K562 (cell line): ENCODE measurements around the gene MYCBPAP. TPM values are rescaled to one million over a fixed set of nuclear protein-coding genes. Genes with fewer than 3 reads are reported as not detected.

Experiments
- ATAC-seq: fragments of 200-7000 bp; cut with Tn5 transposase; 3 replicates; pipeline ENCODE4 v1.9.1; 2020; ENCODE audit warnings: moderate library complexity
- BruUV-seq: library from RNA; stranded (reverse); fragments of 400-500 nt; replicated peaks from 2 replicates; lab custom pipeline; 2021; lab: Mats Ljungman, UMichigan
- CTCF ChIA-PET: fragments of 300-600 bp; formaldehyde crosslinking; extraction: SDS; loops from one replicate; lab custom pipeline; 2021; ENCODE audit warnings: low intra/inter-chr PET ratio; lab: Yijun Ruan, JAX
- POLR2A ChIA-PET: fragments of 300-600, 350-650 bp; sonication (Branson Sonifier 250); formaldehyde crosslinking; extraction: SDS; loops from one replicate; lab custom pipeline; 2021; ENCODE audit warnings: antibody characterized with exemption, inconsistent platforms; lab: Yijun Ruan, JAX
- DNase-seq, 4 experiments: peaks; one replicate each; pipeline versions ENCODE4 v3.0.0 to v3.0.0-alpha.2; 2011 to 2018; ENCODE audit warnings: low spot score in 3 of 4, mixed read lengths in 3 of 4; ENCODE audit errors: extremely low read depth in 1 of 4
- FAIRE-seq: peaks from 2 replicates; lab custom pipeline; 2011; peaks lifted over from hg19 to GRCh38; lab: Jason Lieb, UNC
- H2AFZ ChIP-seq: 2 replicates; pipeline ENCODE4 v1.6.0; 2011; ENCODE audit warnings: low read depth, low read length, control low read depth, inconsistent platforms
- H3K27ac ChIP-seq: fragments of 200-600 bp; 3 replicates; pipeline ENCODE4 v1.8.0; 2011; ENCODE audit warnings: low read depth, mild to moderate bottlenecking, control low read depth, inconsistent platforms, low read length, moderate library complexity, mixed read lengths; ENCODE audit errors: extremely low read depth
- H3K27me3 ChIP-seq, 2 experiments: fragments of 300-600 bp in 1 of 2; 2 replicates in 1 of 2; 3 replicates in 1 of 2; pipeline versions ENCODE4 v1.6.0 to v1.8.0; 2011; ENCODE audit warnings: inconsistent platforms in 2 of 2, low read length in 2 of 2, mild to moderate bottlenecking in 1 of 2, mixed read lengths in 1 of 2, moderate library complexity in 1 of 2; ENCODE audit not compliant: control insufficient read depth in 2 of 2, insufficient read depth in 2 of 2
- H3K36me3 ChIP-seq: fragments of 300-600 bp; 3 replicates; pipeline ENCODE4 v1.8.0; 2011; ENCODE audit warnings: mild to moderate bottlenecking, low read length, inconsistent platforms; ENCODE audit not compliant: control insufficient read depth, insufficient read depth
- H3K4me1 ChIP-seq, 2 experiments: fragments of 200-600 bp in 1 of 2; replicated peaks in 1 of 2; 2 replicates in 1 of 2; 3 replicates in 1 of 2; pipeline versions ENCODE4 v1.5.1 to v1.8.0; 2011; ENCODE audit warnings: inconsistent platforms in 2 of 2, low read length in 2 of 2, mild to moderate bottlenecking in 1 of 2, mixed read lengths in 1 of 2, moderate library complexity in 1 of 2; ENCODE audit not compliant: control insufficient read depth in 2 of 2, insufficient read depth in 2 of 2
- H3K4me2 ChIP-seq: 2 replicates; pipeline ENCODE4 v1.6.1; 2011; ENCODE audit warnings: low read length, control low read depth, inconsistent platforms, mixed read lengths; ENCODE audit not compliant: insufficient read depth
- H3K4me3 ChIP-seq: fragments of 200-600 bp; sonication (generic), shearing (Covaris generic); 2 replicates; pipeline ENCODE4 v1.5.1; 2016; ENCODE audit warnings: control low read depth, inconsistent platforms
- H3K79me2 ChIP-seq: fragments of 200-600 bp; 3 replicates; pipeline ENCODE4 v1.8.0; 2011; ENCODE audit warnings: low read length, inconsistent platforms; ENCODE audit not compliant: control insufficient read depth, insufficient read depth
- H3K9ac ChIP-seq, 2 experiments: 2 replicates each; pipeline versions ENCODE4 v1.6.0 to v1.6.1; 2011; ENCODE audit warnings: low read depth in 2 of 2, low read length in 2 of 2, control low read depth in 1 of 2, inconsistent platforms in 1 of 2, mild to moderate bottlenecking in 1 of 2, mixed read lengths in 1 of 2; ENCODE audit not compliant: insufficient read depth in 1 of 2
- H3K9me1 ChIP-seq: one replicate; pipeline ENCODE4 v1.6.0; 2011; ENCODE audit warnings: inconsistent platforms, mild to moderate bottlenecking, low read length, moderate library complexity; ENCODE audit not compliant: control insufficient read depth, insufficient read depth
- H3K9me3 ChIP-seq: replicated peaks from 2 replicates; pipeline ENCODE4 v1.5.1; 2011; ENCODE audit warnings: low read depth, low read length, inconsistent platforms; ENCODE audit not compliant: control insufficient read depth, insufficient read depth
- H4K20me1 ChIP-seq: replicated peaks from 2 replicates; pipeline ENCODE4 v1.6.1; 2011; ENCODE audit warnings: low read length, inconsistent platforms, mixed read lengths; ENCODE audit not compliant: control insufficient read depth, insufficient read depth
- BCOR ChIP-seq: fragments of 450-650 bp; IDR thresholded peaks from 2 replicates; pipeline ENCODE4 v1.6.1; 2016
- KDM2B ChIP-seq: fragments of 250-450 bp; sonication (Bioruptor Pico); IDR thresholded peaks from 2 replicates; pipeline ENCODE4 v1.8.0; 2021; ENCODE audit warnings: mild to moderate bottlenecking, moderate library complexity
- PURB ChIP-seq: sonication (generic); formaldehyde crosslinking; IDR thresholded peaks from 2 replicates; pipeline ENCODE4 v1.9.0; 2021; ENCODE audit warnings: low read depth, mild to moderate bottlenecking, missing genetic modification reagents
- RBM25 ChIP-seq: fragments of 200-400 bp; formaldehyde crosslinking; IDR thresholded peaks from 2 replicates; pipeline ENCODE4 v1.6.1; 2018; ENCODE audit warnings: low read length, low read depth, moderate library complexity; ENCODE audit not compliant: severe bottlenecking
- ZFP36 ChIP-seq: fragments of 150-350 bp; IDR thresholded peaks from 2 replicates; pipeline ENCODE4 v1.6.1; 2018; ENCODE audit warnings: low read length, low read depth; ENCODE audit not compliant: partially characterized antibody
- ZKSCAN3 ChIP-seq: fragments of 250-450 bp; sonication (Bioruptor Pico); IDR thresholded peaks from 2 replicates; pipeline ENCODE4 v1.4.0; 2020
- WGBS: fragments of 100-300 bp; shearing (Covaris generic); methylation state at CpG from one replicate; pipeline ENCODE4 v1.1.6; 2016; ENCODE audit warnings: low coverage, mixed read lengths; ENCODE audit not compliant: insufficient coverage; ENCODE audit errors: missing lambda C conversion rate; 5-methylcytosine and 5-hydroxymethylcytosine counted together
- in situ Hi-C: fragments of 300-500 bp; cut with MboI; formaldehyde crosslinking; loops from 4 replicates; pipeline ENCODE4 v1.15.0; 2018; ENCODE audit warnings: inconsistent platforms, mixed read lengths
- intact Hi-C: fragments of 100-400 bp; cut with micrococcal nuclease; formaldehyde crosslinking; loops from 2 replicates; pipeline ENCODE4 v1.14.2; 2022
- polyA plus RNA-seq, 8 experiments: library from polyadenylated mRNA; depleted of rRNA in 4 of 8; stranded (reverse) in 5 of 8; unstranded in 3 of 8; fragments of >200 nt; fragmentation: Nextera tagmentation in 2 of 8; fragmentation: Illumina TruSeq in 1 of 8; extraction: Ambion mirVana in 2 of 8; extraction: Trizol in 1 of 8; gene quantifications; 2 replicates each; pipeline versions ENCODE4 v1.2.1 to v1.2.3, GENCODE V29; 2011 to 2014; ENCODE audit warnings: inconsistent platforms in 1 of 8, missing spikeins in 1 of 8
- total RNA-seq, 7 experiments: library from RNA; depleted of rRNA in 6 of 7; stranded (reverse); fragments of >200 nt in 6 of 7; fragmentation: Illumina TruSeq in 2 of 7; extraction: Trizol in 2 of 7; gene quantifications; 2 replicates each; pipeline versions ENCODE4 v1.2.1 to v1.2.3, GENCODE V29; 2011 to 2021; ENCODE audit warnings: low replicate concordance in 1 of 7

MYCBPAP gene
- total and polyA plus RNA-seq, 9 of the 15 experiments (the other 6 are each of a cell fraction or from before 2014, with no cell fraction given): not detected

DNA sequence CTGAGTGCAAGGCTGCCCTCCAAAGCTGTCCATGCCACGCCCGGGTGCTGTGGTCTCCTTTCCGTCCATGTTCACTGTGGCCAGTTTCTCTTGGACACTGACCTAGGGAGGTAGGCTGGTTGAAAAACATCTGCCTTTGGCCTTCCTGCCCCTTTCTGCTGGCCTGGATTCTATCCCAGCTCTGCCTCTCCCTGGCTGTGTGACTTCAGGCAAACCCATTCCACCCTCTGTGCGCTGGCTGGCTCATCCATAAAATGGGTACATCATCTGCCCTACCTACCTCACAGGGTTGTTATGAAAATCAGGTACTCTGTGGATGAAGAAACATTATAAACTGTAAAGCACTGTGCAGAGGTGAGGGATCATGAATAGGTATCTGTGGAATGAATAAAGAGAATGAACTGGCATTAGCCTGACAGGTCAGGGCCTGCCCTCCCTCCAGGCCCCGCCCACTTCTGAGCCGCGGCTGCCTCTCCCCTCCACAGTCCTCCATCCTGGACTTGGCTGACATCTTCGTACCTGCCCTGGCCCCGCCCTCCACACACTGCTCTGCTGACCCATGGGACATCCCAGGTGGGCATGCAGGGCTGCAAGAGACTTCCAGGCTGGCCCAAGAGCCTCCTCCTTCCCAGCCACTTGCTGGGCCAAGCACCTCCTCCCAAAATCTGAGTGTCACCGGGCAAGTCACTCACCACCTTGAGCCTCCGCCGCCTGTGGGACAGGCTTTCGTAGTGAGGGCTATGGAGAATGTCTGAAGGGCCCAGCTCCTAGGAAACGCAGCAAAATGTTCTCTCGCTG is 31.7 kb downstream of the MYCBPAP start:
- Histone ChIP-seq H4K20me1 (0 out of 2 replicates have a peak, but pooled peaks cover 7% of the 10 kb centered on the region), H2AFZ (no peak overlapping the region), H3K4me1 (peaks cover 6 to 53% of the 10 kb centered on the region in 2 experiments; a peak in 4 of 5 replicates), H3K9ac (0 out of 4 replicates have a peak overlapping the region, but pooled peaks of 1 of the 2 experiments have one; percentile 18), H3K4me3 (no peak overlapping the region), H3K4me2 (no peak overlapping the region), H3K9me1 (no peaks in the 10 kb centered on the region), H3K79me2 (no peaks in the 10 kb centered on the region), H3K27ac (no peak overlapping the region), H3K36me3 (no peaks in the 10 kb centered on the region), H3K27me3 (peaks cover 0 to 19% of the 10 kb centered on the region in 2 experiments; a peak in 2 of 5 replicates), H3K9me3 (no peaks in the 10 kb centered on the region)
- ATAC-seq (no peak), DNase-seq (peak in 3 of 4 experiments; percentile 33 to 36 (median 34)), FAIRE-seq (no peak)
- ChIA-PET CTCF (no interaction called here), POLR2A (interaction anchor here (0.7 kb wide), 1 partner anchor 27 kb away, joined by 3 read pairs; no protein-coding TSS in a partner anchor)
- 51% methylated on average over 14 of the region's 15 CpGs for WGBS
- BruUV-seq: no TSS peak
- in situ Hi-C loops: loop anchor here (10.0 kb wide), 1 partner anchor 415 kb away; no protein-coding TSS in a partner anchor
- intact Hi-C loops: no loop called here
- TF ChIP-seq PURB (CRISPR knock-in tag) (no peak), RBM25 (peak; percentile 71), ZKSCAN3 (no peak), ZFP36 (peak; percentile 48), BCOR (0 out of 2 replicates have a peak, but pooled peaks have one; percentile 63), KDM2B (CRISPR knock-in tag) (no peak)
